ENCODE data around the gene BDKRB2. TPM values are rescaled to one million over a fixed set of nuclear protein-coding genes. Genes with fewer than 3 reads are reported as not detected.

BDKRB2 gene
- total and polyA plus RNA-seq, 2 experiments from 2014 or later = 4.4 to 5.9 TPM

DNA sequence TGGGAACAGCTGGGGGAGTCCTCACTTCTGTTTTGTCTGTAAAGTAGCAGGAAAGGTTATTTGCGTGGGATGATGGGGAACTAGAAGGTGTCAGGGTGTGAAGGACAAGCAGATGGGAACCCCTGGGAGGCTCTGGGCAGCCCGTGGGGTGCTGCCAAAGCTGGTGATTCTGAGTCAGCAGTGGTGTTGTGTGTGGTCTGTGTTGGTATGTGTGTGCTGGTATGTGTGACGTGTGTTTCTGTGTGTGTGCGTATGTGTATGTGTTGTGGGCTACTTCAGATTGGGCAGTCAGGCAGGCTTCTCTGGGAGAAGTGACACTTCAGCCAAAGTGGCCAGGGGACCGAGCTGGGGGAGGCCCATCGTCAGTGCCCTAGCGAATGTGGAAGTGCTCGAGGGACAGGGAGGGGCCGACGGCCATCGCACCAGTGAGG, 15.3 kb upstream of the BDKRB2 start:
- Histone ChIP-seq H3K9me2 (replicated peaks; ENCODE audit: insufficient read depth) (no peaks in the 10 kb centered on the region), H3K36me3 (replicated peaks; ENCODE audit: insufficient read depth, low read depth) (no peaks in the 10 kb centered on the region), H3K4me3 (no peak overlapping the region), H3K9me3 (ENCODE audit: low read depth) (no peaks in the 10 kb centered on the region), H3K27me3 (no peaks in the 10 kb centered on the region), H4K20me1 (ENCODE audit: insufficient read depth, poor library complexity, severe bottlenecking) (no peaks in the 10 kb centered on the region), H3K27ac (no peak overlapping the region), H3K4me2 (no peak overlapping the region), H3K79me2 (no peaks in the 10 kb centered on the region), H2AFZ (no peak overlapping the region), H3K4me1 (ENCODE audit: insufficient read depth) (no peaks in the 10 kb centered on the region)
- WGBS (ENCODE audit: low lambda C conversion rate, missing lambda C conversion rate) = 74% methylated on average over 11 of the region's 11 CpGs
- DNase-seq (ENCODE audit: low spot score) = no peak
- TF ChIP-seq, protein P1, sequence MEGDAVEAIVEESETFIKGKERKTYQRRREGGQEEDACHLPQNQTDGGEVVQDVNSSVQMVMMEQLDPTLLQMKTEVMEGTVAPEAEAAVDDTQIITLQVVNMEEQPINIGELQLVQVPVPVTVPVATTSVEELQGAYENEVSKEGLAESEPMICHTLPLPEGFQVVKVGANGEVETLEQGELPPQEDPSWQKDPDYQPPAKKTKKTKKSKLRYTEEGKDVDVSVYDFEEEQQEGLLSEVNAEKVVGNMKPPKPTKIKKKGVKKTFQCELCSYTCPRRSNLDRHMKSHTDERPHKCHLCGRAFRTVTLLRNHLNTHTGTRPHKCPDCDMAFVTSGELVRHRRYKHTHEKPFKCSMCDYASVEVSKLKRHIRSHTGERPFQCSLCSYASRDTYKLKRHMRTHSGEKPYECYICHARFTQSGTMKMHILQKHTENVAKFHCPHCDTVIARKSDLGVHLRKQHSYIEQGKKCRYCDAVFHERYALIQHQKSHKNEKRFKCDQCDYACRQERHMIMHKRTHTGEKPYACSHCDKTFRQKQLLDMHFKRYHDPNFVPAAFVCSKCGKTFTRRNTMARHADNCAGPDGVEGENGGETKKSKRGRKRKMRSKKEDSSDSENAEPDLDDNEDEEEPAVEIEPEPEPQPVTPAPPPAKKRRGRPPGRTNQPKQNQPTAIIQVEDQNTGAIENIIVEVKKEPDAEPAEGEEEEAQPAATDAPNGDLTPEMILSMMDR (IDR thresholded peaks at IDR 0.05; ENCODE audit: poor library complexity) = no peak
- no peak for TF ChIP-seq EZH2 (IDR thresholded peaks at IDR 0.05; ENCODE audit: borderline replicate concordance)
- TF ChIP-seq EZH2phosphoT487 (IDR thresholded peaks at IDR 0.05; ENCODE audit: low read depth, severe bottlenecking, unreplicated experiment) = no peak

DNA sequence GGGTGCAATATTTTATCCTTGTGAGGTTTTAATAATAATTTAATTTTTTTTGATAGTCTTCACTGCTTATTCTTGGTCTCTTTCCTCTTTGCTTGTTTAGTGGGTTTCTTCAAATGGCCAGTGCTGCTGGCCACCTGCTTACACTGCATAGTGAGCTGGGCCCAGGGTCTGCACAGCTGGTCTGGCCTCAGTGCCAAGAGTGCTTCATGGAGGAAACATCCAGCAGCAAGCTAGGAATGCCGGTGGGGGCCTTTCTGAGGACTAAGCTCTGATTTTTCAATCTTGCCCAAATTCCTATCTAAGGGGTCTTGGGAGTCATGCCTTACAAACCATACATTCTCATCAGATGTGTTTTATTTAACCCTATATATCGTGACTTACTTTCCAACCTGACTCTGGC, 13.3 kb upstream of the BDKRB2 start:
- Histone ChIP-seq H3K4me1 (ENCODE audit: insufficient read depth) (peaks cover 9% of the 10 kb centered on the region), H3K4me3 (no peak overlapping the region), H3K27me3 (no peaks in the 10 kb centered on the region), H3K36me3 (replicated peaks; ENCODE audit: insufficient read depth, low read depth) (no peaks in the 10 kb centered on the region), H2AFZ (no peak overlapping the region), H3K4me2 (no peak overlapping the region), H3K9me3 (ENCODE audit: low read depth) (no peaks in the 10 kb centered on the region), H3K79me2 (no peaks in the 10 kb centered on the region), H3K9me2 (replicated peaks; ENCODE audit: insufficient read depth) (no peaks in the 10 kb centered on the region), H3K27ac (no peak overlapping the region), H4K20me1 (ENCODE audit: insufficient read depth, poor library complexity, severe bottlenecking) (no peaks in the 10 kb centered on the region)
- DNase-seq (ENCODE audit: low spot score) = no peak
- TF ChIP-seq, protein P1 (IDR thresholded peaks at IDR 0.05; ENCODE audit: poor library complexity) = no peak
- TF ChIP-seq EZH2phosphoT487 (IDR thresholded peaks at IDR 0.05; ENCODE audit: low read depth, severe bottlenecking, unreplicated experiment) (no peak), EZH2 (IDR thresholded peaks at IDR 0.05; ENCODE audit: borderline replicate concordance) (no peak)
- 91% methylated on average over 2 of the region's 2 CpGs for WGBS (ENCODE audit: low lambda C conversion rate, missing lambda C conversion rate)

DNA sequence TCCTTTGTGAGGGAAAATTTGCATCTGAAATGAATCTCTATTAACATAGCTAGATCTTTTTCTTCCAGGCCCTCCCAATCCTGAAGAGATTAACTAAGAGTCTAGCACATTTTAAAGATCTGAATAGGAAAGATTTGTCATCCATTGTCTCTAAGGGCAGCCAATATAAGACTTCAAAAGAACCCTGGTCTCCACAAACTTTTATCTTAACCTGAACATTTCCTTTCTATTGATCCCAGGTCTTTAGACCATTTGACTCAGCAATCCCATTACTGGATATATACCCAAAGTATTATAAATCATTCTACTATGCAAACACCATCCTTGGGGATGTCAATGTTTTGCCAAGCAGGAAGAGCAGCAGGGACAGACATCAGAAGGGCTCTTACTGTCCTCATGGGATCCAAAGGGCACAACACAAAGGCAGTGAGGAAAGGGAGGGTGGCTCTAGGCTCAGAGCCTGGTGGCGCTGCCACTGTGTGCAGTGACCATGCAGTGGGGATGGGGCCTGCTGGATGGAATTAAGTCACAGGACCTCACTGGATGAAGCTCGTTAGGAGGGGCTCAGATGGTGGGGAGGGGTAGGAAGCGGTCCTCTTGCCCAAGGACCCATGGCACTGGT, 12.7 kb upstream of the BDKRB2 start:
- no peak overlapping the region for H3K4me2 ChIP-seq
- 89% methylated on average over 3 of the region's 3 CpGs for WGBS (ENCODE audit: low lambda C conversion rate, missing lambda C conversion rate)
- H3K27me3 ChIP-seq = no peaks in the 10 kb centered on the region
- DNase-seq (ENCODE audit: low spot score) = no peak
- no peaks in the 10 kb centered on the region for H3K9me3 ChIP-seq (ENCODE audit: low read depth)
- no peak overlapping the region for H2AFZ ChIP-seq
- H3K4me1 ChIP-seq (ENCODE audit: insufficient read depth) = peaks cover 9% of the 10 kb centered on the region
- no peaks in the 10 kb centered on the region for H3K9me2 ChIP-seq (replicated peaks; ENCODE audit: insufficient read depth)
- no peaks in the 10 kb centered on the region for H4K20me1 ChIP-seq (ENCODE audit: insufficient read depth, poor library complexity, severe bottlenecking)
- H3K36me3 ChIP-seq (replicated peaks; ENCODE audit: insufficient read depth, low read depth) = no peaks in the 10 kb centered on the region
- no peak for TF ChIP-seq EZH2 (IDR thresholded peaks at IDR 0.05; ENCODE audit: borderline replicate concordance)
- no peak for TF ChIP-seq EZH2phosphoT487 (IDR thresholded peaks at IDR 0.05; ENCODE audit: low read depth, severe bottlenecking, unreplicated experiment)
- TF ChIP-seq, protein P1 (IDR thresholded peaks at IDR 0.05; ENCODE audit: poor library complexity) = no peak
- H3K79me2 ChIP-seq = no peaks in the 10 kb centered on the region
- H3K27ac ChIP-seq = no peak overlapping the region
- no peak overlapping the region for H3K4me3 ChIP-seq
